ENCODE data around the gene CBFB. TPM values are rescaled to one million over a fixed set of nuclear protein-coding genes. Genes with fewer than 3 reads are reported as not detected.

Gene CBFB
- total RNA-seq, 1 donor from 2014 or later: 60.3 TPM

- ATAC-seq: no peak
- intact Hi-C loops (cut with DNase I): no loop called here
These were observed 55.5 kb downstream of the CBFB start for GRCh38 chr16:67084345-67085028.

GRCh38 chr16:67086822-67087221 is 57.9 kb downstream of the CBFB start:
- DNase-seq (ENCODE audit: low spot score) (no peak), ATAC-seq (no peak)
- intact Hi-C loops (cut with DNase I): no loop called here

More at GRCh38 chr16:67084345-67085028, 55.5 kb downstream of the CBFB start:
- DNase-seq (ENCODE audit: low spot score): no peak

- intact Hi-C loops (cut with DNase I): no loop called here
These were observed 58.3 kb downstream of the CBFB start for GRCh38 chr16:67087291-67087690.

GRCh38 chr16:67087803-67088202 is 58.9 kb downstream of the CBFB start:
- ATAC-seq (no peak), DNase-seq (ENCODE audit: low spot score) (no peak)
- intact Hi-C loops (cut with DNase I): no loop called here

More at GRCh38 chr16:67087291-67087690, 58.3 kb downstream of the CBFB start:
- DNase-seq (ENCODE audit: low spot score) (no peak), ATAC-seq (no peak)

GRCh38 chr16:67088551-67088950 is 59.6 kb downstream of the CBFB start:
- intact Hi-C loops (cut with DNase I): no loop called here
- no peak for DNase-seq (ENCODE audit: low spot score)
- ATAC-seq: peak; percentile 28

GRCh38 chr16:67089101-67089500 is 60.2 kb downstream of the CBFB start:
- no peak for ATAC-seq
- DNase-seq (ENCODE audit: low spot score): no peak
- intact Hi-C loops (cut with DNase I): no loop called here

- ATAC-seq (no peak), DNase-seq (ENCODE audit: low spot score) (no peak)
- intact Hi-C loops (cut with DNase I): no loop called here
These were observed 63.1 kb downstream of the CBFB start for GRCh38 chr16:67091906-67092566.

GRCh38 chr16:67093098-67093726 is 64.3 kb downstream of the CBFB start:
- intact Hi-C loops (cut with DNase I): no loop called here
- no peak for ATAC-seq
- no peak for DNase-seq (ENCODE audit: low spot score)

- DNase-seq (ENCODE audit: low spot score) (no peak), ATAC-seq (no peak)
- intact Hi-C loops (cut with DNase I): no loop called here
These were observed 69.7 kb downstream of the CBFB start for GRCh38 chr16:67098599-67098998.

GRCh38 chr16:67100569-67101310 is 71.8 kb downstream of the CBFB start:
- DNase-seq (ENCODE audit: low spot score) (no peak), ATAC-seq (no peak)
- intact Hi-C loops (cut with DNase I): no loop called here

- intact Hi-C loops (cut with DNase I): no loop called here
- ATAC-seq: no peak
- DNase-seq (ENCODE audit: low spot score): no peak
These were observed 72.5 kb downstream of the CBFB start for GRCh38 chr16:67101311-67102082.

GRCh38 chr16:67104061-67104460 is 75.1 kb downstream of the CBFB start:
- intact Hi-C loops (cut with DNase I): no loop called here
- no peak for ATAC-seq
- DNase-seq (ENCODE audit: low spot score): no peak

- DNase-seq (ENCODE audit: low spot score): no peak
- intact Hi-C loops (cut with DNase I): loop anchor here (5.0 kb wide), 1 partner anchor 608 kb away; no protein-coding TSS in a partner anchor
- no peak for ATAC-seq
These were observed 75.9 kb downstream of the CBFB start for GRCh38 chr16:67104845-67105244.

GRCh38 chr16:67105246-67105645 is 76.3 kb downstream of the CBFB start:
- no peak for DNase-seq (ENCODE audit: low spot score)
- intact Hi-C loops (cut with DNase I): loop anchor here (5.0 kb wide), 1 partner anchor 608 kb away; no protein-coding TSS in a partner anchor
- ATAC-seq: no peak

GRCh38 chr16:67105881-67106280 is 76.9 kb downstream of the CBFB start:
- intact Hi-C loops (cut with DNase I): loop anchor here (5.0 kb wide), 1 partner anchor 609 kb away; no protein-coding TSS in a partner anchor
- DNase-seq (ENCODE audit: low spot score) (no peak), ATAC-seq (peak; percentile 10)

GRCh38 chr16:67108489-67108888 is 79.5 kb downstream of the CBFB start:
- ATAC-seq (no peak), DNase-seq (ENCODE audit: low spot score) (no peak)
- intact Hi-C loops (cut with DNase I): loop anchor here (5.0 kb wide), 1 partner anchor 611 kb away; no protein-coding TSS in a partner anchor

- peak; percentile 60 for DNase-seq (ENCODE audit: low spot score)
- peak; percentile 19 for ATAC-seq
- intact Hi-C loops (cut with DNase I): loop anchor here (5.0 kb wide), 1 partner anchor 612 kb away; no protein-coding TSS in a partner anchor
These were observed 80.0 kb downstream of the CBFB start for GRCh38 chr16:67108931-67109406.

- ATAC-seq (peak; percentile 97), DNase-seq (ENCODE audit: low spot score) (peak; percentile 96)
- intact Hi-C loops (cut with DNase I): loop anchor here (5.0 kb wide), 1 partner anchor 612 kb away; no protein-coding TSS in a partner anchor
These were observed 80.6 kb downstream of the CBFB start, which contains the start of gene PHAF1 for GRCh38 chr16:67109407-67110135. Gene PHAF1, plus strand, starts transcription at chr16:67109941. Its CDS starts 235 bp downstream, at chr16:67110176.
